GM21528 (cell line): ENCODE data around the gene PTGER2.

Experiments
- ATAC-seq: cut with Tn5 transposase; IDR thresholded peaks from one replicate; pipeline ENCODE4 v1.9.1; 2021; ENCODE audit warnings: mild to moderate bottlenecking, moderate library complexity; ENCODE audit not compliant: unreplicated experiment, low FRiP score

Gene PTGER2

GRCh38 chr14:52333823-52334657 lies 19.9 kb downstream of the PTGER2 start:
- ATAC-seq = no peak

GRCh38 chr14:52336241-52336640 lies 22.1 kb downstream of the PTGER2 start:
- ATAC-seq = no peak

- no peak for ATAC-seq
Measured at GRCh38 chr14:52338051-52338681, 24.1 kb downstream of the PTGER2 start.

GRCh38 chr14:52339262-52339661 lies 25.1 kb downstream of the PTGER2 start:
- no peak for ATAC-seq

- ATAC-seq = no peak
Measured at GRCh38 chr14:52342849-52343596, 28.9 kb downstream of the PTGER2 start.

GRCh38 chr14:52346778-52347177 lies 32.7 kb downstream of the PTGER2 start:
- ATAC-seq = no peak

GRCh38 chr14:52348279-52348678 lies 34.2 kb downstream of the PTGER2 start:
- ATAC-seq = no peak

- no peak for ATAC-seq
Measured at GRCh38 chr14:52348776-52349175, 34.7 kb downstream of the PTGER2 start.

GRCh38 chr14:52349731-52350130 lies 35.6 kb downstream of the PTGER2 start:
- ATAC-seq = no peak

- no peak for ATAC-seq
Measured at GRCh38 chr14:52350445-52350844, 36.3 kb downstream of the PTGER2 start.

GRCh38 chr14:52351233-52352060 lies 37.3 kb downstream of the PTGER2 start:
- ATAC-seq = no peak

- ATAC-seq = no peak
Measured at GRCh38 chr14:52352061-52352491, 38.0 kb downstream of the PTGER2 start.

- no peak for ATAC-seq
Measured at GRCh38 chr14:52352569-52352968, 38.5 kb downstream of the PTGER2 start.

- ATAC-seq = no peak
Measured at GRCh38 chr14:52354242-52354641, 40.1 kb downstream of the PTGER2 start.

GRCh38 chr14:52355016-52355431 lies 40.9 kb downstream of the PTGER2 start:
- ATAC-seq = no peak

- no peak for ATAC-seq
Measured at GRCh38 chr14:52355526-52355925, 41.4 kb downstream of the PTGER2 start.

- ATAC-seq = no peak
Measured at GRCh38 chr14:52356025-52356424, 41.9 kb downstream of the PTGER2 start.

GRCh38 chr14:52360831-52361230 lies 46.7 kb downstream of the PTGER2 start:
- no peak for ATAC-seq

GRCh38 chr14:52363041-52363704 lies 49.1 kb downstream of the PTGER2 start:
- no peak for ATAC-seq

GRCh38 chr14:52363961-52364360 lies 49.8 kb downstream of the PTGER2 start:
- ATAC-seq = no peak
